Measurements from ENCODE around the gene TMEM140.

The TMEM140 gene

GRCh38 chr7:135190703-135191102, 42.8 kb downstream of the TMEM140 start:
- TF ChIP-seq CTCF (IDR thresholded peaks at IDR 0.05; ENCODE audit: borderline replicate concordance, extremely low read depth, low read length, poor library complexity, severe bottlenecking), result no peak
- no peak for TF ChIP-seq EZH2 (IDR thresholded peaks at IDR 0.05; ENCODE audit: borderline replicate concordance, low read depth, low read length, severe bottlenecking)
- no peak for ATAC-seq (ENCODE audit: insufficient read depth, low read depth)
- no peak overlapping the region for H3K4me3 ChIP-seq (ENCODE audit: low read depth in 1 of 2, low read length in 2 of 2)
- no peaks in the 10 kb centered on the region for H3K4me1 ChIP-seq (ENCODE audit: insufficient read depth, low read length)
- no peaks in the 10 kb centered on the region for H4K20me1 ChIP-seq (ENCODE audit: insufficient read depth, low read length)
- no peak overlapping the region for H2AFZ ChIP-seq (ENCODE audit: low read depth, low read length)
- peaks cover 56% of the 10 kb centered on the region for H3K36me3 ChIP-seq (ENCODE audit: insufficient read depth, low read length)
- no peak overlapping the region for H3K4me2 ChIP-seq (ENCODE audit: insufficient read depth, low read length)
- H3K27me3 ChIP-seq (ENCODE audit: insufficient read depth, low read length, poor library complexity), result no peaks in the 10 kb centered on the region
- no peak overlapping the region for H3K9ac ChIP-seq (ENCODE audit: low read depth, low read length)
- H3K79me2 ChIP-seq (ENCODE audit: insufficient read depth, low read length), result no peaks in the 10 kb centered on the region
- H3K9me3 ChIP-seq (ENCODE audit: insufficient read depth, low read length, severe bottlenecking), result no peaks in the 10 kb centered on the region
- DNase-seq, result no peak
- no peak overlapping the region for H3K27ac ChIP-seq (ENCODE audit: low read length)

GRCh38 chr7:135192914-135193536, 45.2 kb downstream of the TMEM140 start:
- no peaks in the 10 kb centered on the region for H3K79me2 ChIP-seq (ENCODE audit: insufficient read depth, low read length)
- no peak overlapping the region for H2AFZ ChIP-seq (ENCODE audit: low read depth, low read length)
- H3K4me1 ChIP-seq (ENCODE audit: insufficient read depth, low read length), result no peaks in the 10 kb centered on the region
- no peak overlapping the region for H3K4me3 ChIP-seq (ENCODE audit: low read depth in 1 of 2, low read length in 2 of 2)
- no peaks in the 10 kb centered on the region for H4K20me1 ChIP-seq (ENCODE audit: insufficient read depth, low read length)
- no peaks in the 10 kb centered on the region for H3K27me3 ChIP-seq (ENCODE audit: insufficient read depth, low read length, poor library complexity)
- TF ChIP-seq EZH2 (IDR thresholded peaks at IDR 0.05; ENCODE audit: borderline replicate concordance, low read depth, low read length, severe bottlenecking) (no peak), CTCF (IDR thresholded peaks at IDR 0.05; ENCODE audit: borderline replicate concordance, extremely low read depth, low read length, poor library complexity, severe bottlenecking) (no peak)
- H3K36me3 ChIP-seq (ENCODE audit: insufficient read depth, low read length), result peaks cover 50% of the 10 kb centered on the region
- H3K27ac ChIP-seq (ENCODE audit: low read length), result no peak overlapping the region
- ATAC-seq (ENCODE audit: insufficient read depth, low read depth) (no peak), DNase-seq (no peak)
- no peak overlapping the region for H3K9ac ChIP-seq (ENCODE audit: low read depth, low read length)
- no peaks in the 10 kb centered on the region for H3K9me3 ChIP-seq (ENCODE audit: insufficient read depth, low read length, severe bottlenecking)
- H3K4me2 ChIP-seq (ENCODE audit: insufficient read depth, low read length), result no peak overlapping the region

- DNase-seq (no peak), ATAC-seq (ENCODE audit: insufficient read depth, low read depth) (no peak)
- no peaks in the 10 kb centered on the region for H3K9me3 ChIP-seq (ENCODE audit: insufficient read depth, low read length, severe bottlenecking)
- H3K9ac ChIP-seq (ENCODE audit: low read depth, low read length), result no peak overlapping the region
- H3K4me2 ChIP-seq (ENCODE audit: insufficient read depth, low read length), result no peak overlapping the region
- H3K79me2 ChIP-seq (ENCODE audit: insufficient read depth, low read length), result no peaks in the 10 kb centered on the region
- no peaks in the 10 kb centered on the region for H3K27me3 ChIP-seq (ENCODE audit: insufficient read depth, low read length, poor library complexity)
- H3K36me3 ChIP-seq (ENCODE audit: insufficient read depth, low read length), result peaks cover 50% of the 10 kb centered on the region
- TF ChIP-seq CTCF (IDR thresholded peaks at IDR 0.05; ENCODE audit: borderline replicate concordance, extremely low read depth, low read length, poor library complexity, severe bottlenecking) (no peak), EZH2 (IDR thresholded peaks at IDR 0.05; ENCODE audit: borderline replicate concordance, low read depth, low read length, severe bottlenecking) (no peak)
- no peak overlapping the region for H3K27ac ChIP-seq (ENCODE audit: low read length)
- no peak overlapping the region for H3K4me3 ChIP-seq (ENCODE audit: low read depth in 1 of 2, low read length in 2 of 2)
- H2AFZ ChIP-seq (ENCODE audit: low read depth, low read length), result no peak overlapping the region
- H4K20me1 ChIP-seq (ENCODE audit: insufficient read depth, low read length), result no peaks in the 10 kb centered on the region
- no peaks in the 10 kb centered on the region for H3K4me1 ChIP-seq (ENCODE audit: insufficient read depth, low read length)
Measured at GRCh38 chr7:135193615-135194081, 45.8 kb downstream of the TMEM140 start.
